K562 (cell line): Measurements from ENCODE around the gene UBE2L6.

Source experiments
- BRCA1 ChIP-seq, 2 experiments: fragments of 450-650 bp in 1 of 2; sonication (generic) in 1 of 2; formaldehyde crosslinking in 1 of 2; IDR thresholded peaks; 2 replicates each; pipeline versions ENCODE4 v1.5.0 to v1.6.1; 2017 to 2020; ENCODE audit warnings: mild to moderate bottlenecking in 1 of 2, missing genetic modification reagents in 1 of 2
- CTCF ChIP-seq, 3 experiments: IDR thresholded peaks in 2 of 3; conservative IDR thresholded peaks in 1 of 3; 2 replicates each; pipeline ENCODE4 v1.5.1; 2011 to 2012; ENCODE audit warnings: low read length in 3 of 3, mild to moderate bottlenecking in 3 of 3, control low read depth in 2 of 3, improper control_type of control experiment in 1 of 3, inconsistent platforms in 1 of 3, low read depth in 1 of 3, mixed read lengths in 1 of 3, moderate library complexity in 1 of 3; ENCODE audit not compliant: insufficient read depth in 2 of 3
- EGR1 ChIP-seq: fragments of 450-650 bp; conservative IDR thresholded peaks from 2 replicates; pipeline ENCODE4 v1.6.1; 2017; ENCODE audit warnings: mild to moderate bottlenecking
- GMEB1 ChIP-seq: fragments of 250-450 bp; sonication (Bioruptor Pico); IDR thresholded peaks from 2 replicates; pipeline ENCODE4 v1.4.0; 2020; ENCODE audit warnings: mild to moderate bottlenecking
- KDM5B ChIP-seq: fragments of 200-600 bp; sonication (generic); IDR thresholded peaks from 2 replicates; pipeline ENCODE4 v1.6.1; 2012; ENCODE audit warnings: low read depth, mild to moderate bottlenecking, moderate library complexity, low read length, control low read depth, inconsistent platforms; ENCODE audit not compliant: insufficient replicate concordance
- NFXL1 ChIP-seq: fragments of 450-650 bp; formaldehyde crosslinking; IDR thresholded peaks from 2 replicates; pipeline ENCODE4 v1.4.0; 2021; ENCODE audit warnings: mild to moderate bottlenecking
- POLR2AphosphoS5 ChIP-seq: IDR thresholded peaks from 2 replicates; pipeline ENCODE4 v1.6.1; 2011; ENCODE audit warnings: mild to moderate bottlenecking, low read depth, low read length, moderate library complexity; ENCODE audit not compliant: control insufficient read depth, insufficient read depth
- RAD21 ChIP-seq, 2 experiments: fragments of 250-450 bp in 1 of 2; fragments of 450-650 bp in 1 of 2; sonication (Bioruptor Pico) in 1 of 2; formaldehyde crosslinking in 1 of 2; IDR thresholded peaks in 1 of 2; conservative IDR thresholded peaks in 1 of 2; 2 replicates each; pipeline versions ENCODE4 v1.4.0 to v1.8.0; 2020 to 2022; ENCODE audit warnings: mild to moderate bottlenecking in 2 of 2, moderate library complexity in 1 of 2
- RFX5 ChIP-seq: IDR thresholded peaks from 2 replicates; pipeline ENCODE4 v1.6.1; 2011; ENCODE audit warnings: low read depth, mild to moderate bottlenecking, improper control_type of control experiment, low read length
- THRA ChIP-seq: fragments of 450-650 bp; IDR thresholded peaks from 2 replicates; pipeline ENCODE4 v1.6.1; 2017; ENCODE audit warnings: mild to moderate bottlenecking, moderate library complexity
- ZNF175 ChIP-seq: fragments of 200-800 bp; sonication (Bioruptor generic); IDR thresholded peaks from 2 replicates; pipeline ENCODE4 v1.6.1; 2016; ENCODE audit warnings: low read depth, mild to moderate bottlenecking, missing genetic modification characterization, missing compliant biosample characterization
- ZNF740 ChIP-seq, 3 experiments: fragments of 200-800 bp in 1 of 3; sonication (Bioruptor generic) in 1 of 3; sonication (generic) in 1 of 3; formaldehyde crosslinking in 1 of 3; IDR thresholded peaks; 2 replicates each; pipeline versions ENCODE4 v1.6.1 to v1.8.0; 2016 to 2022; ENCODE audit warnings: mild to moderate bottlenecking in 2 of 3, missing compliant biosample characterization in 2 of 3, missing genetic modification characterization in 2 of 3, missing genetic modification reagents in 1 of 3

- TF ChIP-seq CTCF (IDR thresholded peaks at IDR 0.05 in 2 of 3, conservative IDR thresholded peaks at IDR 0.05 in 1 of 3; ENCODE audit: insufficient read depth in 2 of 3, low read depth in 1 of 3, low read length in 3 of 3), result peak; percentile 28 to 54 (median 51); a peak in 4 of 6 replicates
- no peak for TF ChIP-seq ZNF175 (CRISPR knock-in tag)
- TF ChIP-seq RAD21 (CRISPR knock-in tag; conservative IDR thresholded peaks at IDR 0.05 in 1 of 2, IDR thresholded peaks at IDR 0.05 in 1 of 2), result peak in 1 of 2 experiments; percentile 72; a peak in 3 of 4 replicates
- no peak for TF ChIP-seq POLR2AphosphoS5
- no peak for TF ChIP-seq NFXL1 (CRISPR knock-in tag)
- no peak for TF ChIP-seq ZNF740 (CRISPR knock-in tag; IDR thresholded peaks at IDR 0.05)
- TF ChIP-seq ZNF740 (tag; IDR thresholded peaks at IDR 0.05), result no peak
- no peak for TF ChIP-seq BRCA1 (IDR thresholded peaks at IDR 0.05)
- TF ChIP-seq BRCA1 (CRISPR knock-in tag; IDR thresholded peaks at IDR 0.05), result no peak
- no peak for TF ChIP-seq RFX5
- no peak for TF ChIP-seq THRA
- no peak for TF ChIP-seq EGR1
- TF ChIP-seq KDM5B, result no peak
- no peak for TF ChIP-seq GMEB1 (CRISPR knock-in tag)
Observed at GRCh38 chr11:57562596-57562995, 4.9 kb downstream of the UBE2L6 start.
